Activated CD8-positive, alpha-beta memory T cell treated with anti-CD3 and anti-CD28 coated beads for 4 hours (primary cell): Measurements from ENCODE around the gene CLIP4.

Source experiments
- DNase-seq, 2 donors: peaks; one replicate each; pipeline ENCODE4 v3.0.0-alpha.2; 2020; ENCODE audit warnings: low read depth in 2 of 2

The CLIP4 gene

GRCh38 chr2:29191817-29192216, 76.6 kb downstream of the CLIP4 start:
- no peak for DNase-seq

- DNase-seq, result no peak
Observed at GRCh38 chr2:29192526-29192925, 77.3 kb downstream of the CLIP4 start.

DNA sequence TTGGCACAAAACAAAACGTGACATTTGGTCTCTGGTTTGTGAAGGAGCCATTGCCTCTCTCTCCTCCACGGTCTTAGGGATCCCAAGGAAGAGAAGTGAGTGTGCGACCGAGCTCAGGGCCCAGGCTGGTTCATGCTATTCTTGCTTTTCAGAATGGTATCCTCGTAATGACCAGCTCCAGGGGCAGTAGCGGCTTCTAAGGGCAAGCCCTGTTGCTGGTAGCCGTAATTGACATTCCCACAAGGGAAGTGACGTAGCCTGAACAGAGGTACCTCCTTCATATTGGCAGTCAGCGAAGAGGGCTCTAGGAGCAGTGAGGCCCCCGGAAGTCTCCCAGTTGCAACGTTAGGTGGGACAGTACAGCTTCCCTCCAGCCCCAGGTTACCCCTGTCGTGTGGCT, 77.9 kb downstream of the CLIP4 start:
- no peak for DNase-seq

GRCh38 chr2:29193681-29194080, 78.5 kb downstream of the CLIP4 start:
- no peak for DNase-seq

- DNase-seq, result no peak
Observed at GRCh38 chr2:29195796-29196195, 80.6 kb downstream of the CLIP4 start.

GRCh38 chr2:29196792-29197788, 81.9 kb downstream of the CLIP4 start:
- DNase-seq, result peak; percentile 50 to 58

DNA sequence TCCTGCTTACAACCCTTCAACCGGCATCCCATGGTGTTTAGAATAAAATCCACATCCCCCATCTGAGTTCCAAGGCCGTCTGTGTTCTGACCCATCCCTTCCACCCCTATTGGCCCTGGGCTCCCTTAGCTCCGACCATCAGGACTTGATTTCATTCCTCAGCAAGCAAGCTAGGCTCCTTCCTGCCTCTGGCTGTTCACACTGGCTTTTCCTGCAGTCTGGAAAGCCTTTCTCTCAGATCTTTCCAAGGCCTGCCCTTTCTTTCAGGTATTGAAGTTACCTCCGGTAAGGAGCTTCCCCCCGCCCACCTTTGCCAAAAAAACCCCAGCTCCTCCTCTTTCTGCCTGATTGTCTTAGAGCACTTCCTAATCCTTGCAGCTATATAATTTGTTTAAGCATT, 86.8 kb downstream of the CLIP4 start:
- DNase-seq, result no peak

DNA sequence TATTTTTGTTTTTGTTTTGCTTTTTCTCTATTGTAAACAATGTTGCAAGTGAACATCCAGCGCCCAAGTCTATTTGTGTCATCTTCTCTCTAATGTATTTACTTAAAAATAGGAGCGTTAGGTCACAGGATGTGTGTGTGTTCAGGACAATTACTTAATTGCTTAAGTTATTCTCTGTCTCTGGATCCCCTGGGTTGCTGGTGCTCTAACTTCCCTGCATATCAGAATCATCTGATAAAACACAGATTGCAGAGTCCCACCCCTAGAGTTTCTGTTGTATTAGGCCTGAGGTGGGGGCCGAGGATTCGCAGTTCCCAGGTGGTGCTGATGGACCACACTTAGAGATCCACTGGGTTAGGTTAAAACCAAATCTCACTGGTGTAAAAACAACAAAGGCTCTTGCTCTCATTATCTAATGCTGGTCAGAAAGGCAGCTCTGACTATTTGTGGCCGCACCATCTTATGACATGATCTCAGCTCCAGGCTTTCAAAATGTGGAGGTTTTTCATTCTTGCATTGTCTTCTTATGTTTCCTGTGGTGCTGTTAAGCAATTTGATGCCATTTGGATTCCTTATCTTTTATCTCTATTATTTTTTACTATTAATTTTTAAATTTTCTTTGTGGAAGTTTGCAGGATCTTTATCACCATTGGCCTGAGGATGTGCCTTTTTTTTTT, 87.7 kb downstream of the CLIP4 start:
- DNase-seq, result no peak

- DNase-seq, result no peak
Observed at GRCh38 chr2:29206941-29207340, 91.7 kb downstream of the CLIP4 start.

DNA sequence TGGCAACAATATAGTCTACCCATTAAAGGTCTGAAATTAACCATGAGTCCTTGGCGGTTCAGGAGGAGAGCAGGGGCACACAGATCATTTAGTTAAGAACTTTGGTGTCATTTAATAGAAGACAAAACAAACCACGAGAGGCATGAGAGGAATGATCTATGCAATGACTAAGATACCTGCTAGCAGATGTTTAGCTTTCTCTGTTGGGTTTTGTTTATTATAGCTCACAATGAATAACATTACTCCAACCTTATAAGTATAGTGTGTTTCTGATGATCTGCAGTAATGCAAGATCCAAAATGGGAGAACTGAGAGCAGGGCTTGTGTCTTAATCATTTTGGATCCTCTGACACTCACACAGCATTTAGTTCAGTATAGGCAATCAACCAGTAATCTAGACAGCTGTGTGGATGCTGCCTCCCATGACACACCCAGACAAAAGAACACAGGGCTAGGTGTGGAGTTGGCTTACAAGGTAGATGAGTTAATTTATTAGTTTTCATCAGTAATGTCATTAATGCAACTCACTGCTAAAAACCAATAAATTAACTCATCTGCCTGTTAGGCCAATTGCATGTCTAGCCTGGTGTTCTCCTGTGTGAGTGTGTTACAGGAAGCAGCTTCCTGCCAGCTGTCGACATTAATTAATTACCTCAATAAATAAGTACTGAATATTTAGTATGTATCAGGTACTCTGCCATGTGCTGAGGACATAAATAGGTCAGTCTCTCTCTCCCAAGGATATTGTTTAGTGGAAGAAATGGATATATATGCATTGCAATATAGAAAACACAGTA, 92.3 kb downstream of the CLIP4 start:
- DNase-seq, result no peak

DNA sequence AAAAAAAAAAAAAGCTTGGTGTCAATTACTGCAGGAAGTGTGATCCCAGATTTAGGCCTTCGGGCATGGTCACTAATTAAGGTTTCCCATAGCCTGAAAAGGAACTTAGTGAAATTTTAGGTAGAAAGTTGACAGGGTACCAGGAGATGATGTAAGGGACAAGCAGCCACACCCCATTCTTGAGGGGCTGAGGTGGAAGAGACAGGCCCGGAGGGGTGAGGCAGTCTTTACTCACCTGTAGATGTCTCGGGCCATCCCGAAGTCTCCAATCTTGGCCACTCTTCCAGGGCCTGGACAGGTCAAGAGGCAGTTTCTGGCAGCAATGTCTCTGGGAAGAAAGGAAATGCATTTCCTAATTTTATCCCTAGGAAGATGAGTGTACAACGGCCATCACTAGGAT, 94.3 kb downstream of the CLIP4 start:
- DNase-seq, result no peak

DNA sequence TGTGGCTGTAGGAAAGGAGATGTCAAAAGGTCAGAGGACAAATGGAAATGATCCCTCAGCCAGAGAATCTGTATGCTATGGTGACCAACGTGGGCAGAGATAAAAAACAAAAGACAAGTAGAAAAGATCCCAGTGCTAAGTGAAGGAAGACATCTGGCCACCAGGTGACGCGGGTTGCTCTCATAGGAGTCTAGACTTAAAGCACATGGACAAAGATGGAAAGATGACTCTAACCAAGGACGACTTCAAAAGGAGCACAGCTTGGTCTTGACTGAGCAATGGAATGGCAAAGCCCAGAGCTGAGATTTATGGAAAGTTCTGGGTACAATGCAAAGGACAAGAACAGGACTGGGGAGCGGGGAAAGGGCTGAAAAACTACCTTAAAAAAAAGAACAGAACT, 96.8 kb downstream of the CLIP4 start:
- no peak for DNase-seq

- no peak for DNase-seq
Observed at GRCh38 chr2:29213888-29214291, 98.7 kb downstream of the CLIP4 start.

GRCh38 chr2:29215073-29215472, 99.9 kb downstream of the CLIP4 start:
- no peak for DNase-seq

DNA sequence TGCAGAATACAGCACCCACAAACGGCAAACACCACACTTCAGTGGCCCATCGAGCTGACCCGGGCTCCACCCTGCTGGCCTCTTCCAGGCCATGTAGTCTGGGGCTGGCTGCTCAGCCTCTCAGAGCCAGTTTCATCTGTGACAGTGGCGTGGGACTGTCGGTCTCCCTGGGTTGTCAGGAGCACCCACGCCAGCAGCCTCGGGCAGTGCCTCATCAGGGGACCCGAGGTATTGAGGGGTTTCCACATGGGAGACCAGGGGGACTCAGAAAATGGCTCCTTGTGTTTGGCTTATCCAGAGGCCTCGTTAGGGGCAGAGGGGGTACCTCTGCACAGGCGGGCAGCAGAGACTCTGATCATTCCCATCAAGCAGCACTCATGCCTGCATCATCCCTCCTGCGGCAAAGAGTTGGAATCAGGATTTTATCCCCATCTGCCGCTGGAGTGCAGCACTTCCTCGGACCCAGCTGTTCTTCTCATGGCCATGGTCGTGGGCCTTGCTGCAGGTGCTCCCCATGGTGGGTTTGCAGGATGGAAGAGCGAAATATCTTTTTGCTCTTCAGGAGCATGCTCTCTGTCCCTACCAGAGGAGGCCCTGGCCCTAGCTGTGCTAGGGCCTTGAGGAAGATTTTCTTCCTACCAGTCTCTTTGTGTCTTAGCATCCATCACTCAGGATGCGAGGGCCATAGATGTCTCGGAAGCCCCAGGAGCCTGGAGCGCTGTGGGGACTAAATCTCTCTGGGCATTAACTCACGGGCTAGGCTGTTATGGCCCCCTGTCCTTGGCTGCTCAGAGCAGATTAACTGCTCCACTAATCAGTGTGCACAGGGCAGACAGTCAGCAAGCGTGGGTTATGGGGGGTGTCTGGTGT, 100.8 kb downstream of the CLIP4 start:
- DNase-seq, result no peak

- DNase-seq, result no peak
Observed at GRCh38 chr2:29216609-29216909, 101.3 kb downstream of the CLIP4 start.

GRCh38 chr2:29218071-29218470, 102.9 kb downstream of the CLIP4 start:
- no peak for DNase-seq

- DNase-seq, result no peak
Observed at GRCh38 chr2:29218550-29219125, 103.4 kb downstream of the CLIP4 start.

DNA sequence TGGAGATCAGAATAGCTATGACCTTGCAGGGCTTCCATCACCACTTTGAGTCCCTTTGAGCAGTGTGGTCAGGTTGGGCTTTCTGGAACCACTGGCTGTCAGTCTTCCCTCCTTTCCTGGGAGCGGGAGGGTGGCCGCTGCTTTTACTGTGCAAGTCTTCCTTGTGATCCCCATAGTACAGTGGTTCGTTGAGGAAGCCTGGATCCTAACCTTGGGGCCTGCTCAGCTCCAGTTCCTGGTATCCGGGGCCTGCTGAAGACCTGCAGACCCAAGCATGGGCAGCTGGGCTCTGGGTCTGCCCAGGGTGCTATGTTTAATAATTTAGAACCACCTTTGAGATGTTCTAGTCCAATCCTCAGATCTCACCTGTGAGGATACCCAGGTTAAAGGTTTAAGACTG, 104.2 kb downstream of the CLIP4 start:
- no peak for DNase-seq

DNA sequence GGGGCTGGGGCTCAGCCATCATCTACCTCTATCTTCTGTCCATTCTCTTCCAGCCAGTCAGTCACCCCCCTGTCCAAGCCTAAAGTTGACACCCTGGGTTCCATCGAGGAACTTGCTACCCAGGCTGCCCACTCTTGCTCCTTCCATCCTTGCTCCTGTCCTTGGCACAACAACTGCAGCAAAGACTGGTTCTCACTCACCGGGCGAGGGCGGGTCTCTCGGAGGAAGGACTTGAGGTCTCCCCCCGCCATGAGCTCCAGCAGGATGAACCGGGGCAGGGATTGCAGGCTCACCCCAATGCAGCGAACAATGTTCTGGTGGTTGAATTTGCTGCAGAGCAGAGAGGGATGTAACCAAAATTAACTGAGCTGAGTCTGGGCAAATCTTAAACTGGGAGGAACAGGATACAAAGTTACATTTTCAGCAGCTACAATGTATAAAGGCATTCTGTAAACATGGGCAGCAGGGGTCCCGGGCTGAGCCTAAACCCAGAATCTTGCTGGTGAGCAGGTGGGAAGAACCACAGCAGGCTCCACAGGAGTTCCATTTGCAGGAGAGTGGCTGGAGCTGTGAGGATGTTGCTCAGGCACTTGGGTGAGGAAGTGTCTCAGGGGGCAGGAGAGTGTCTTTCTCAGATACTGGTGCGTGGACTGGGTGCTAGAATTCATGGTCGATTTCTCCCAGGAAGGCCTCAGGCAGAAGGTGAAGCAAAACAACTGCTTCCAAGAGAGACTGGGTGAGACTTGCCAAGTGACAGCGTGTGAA, 105.5 kb downstream of the CLIP4 start:
- no peak for DNase-seq
